Effector memory CD4-positive, alpha-beta T cell (primary cell): Measurements from ENCODE around the gene PRKG1.
"Not testable (repeated sequence)": the region's sequence is repeated elsewhere in the genome, so short reads cannot be mapped to it uniquely, and the experiment has no call there.

Source experiments
- DNase-seq, 3 donors: peaks; one replicate each; pipeline ENCODE4 v3.0.0-alpha.2; 2020
- H3K27ac ChIP-seq: 2 replicates; pipeline ENCODE4 v1.7.0; 2013; ENCODE audit warnings: mild to moderate bottlenecking, low read length, moderate library complexity; ENCODE audit not compliant: insufficient read depth, poor library complexity, severe bottlenecking
- H3K27me3 ChIP-seq: replicated peaks from 2 replicates; pipeline ENCODE4 v1.7.0; 2013; ENCODE audit warnings: mild to moderate bottlenecking, low read length; ENCODE audit not compliant: insufficient read depth, control insufficient read depth, poor library complexity, severe bottlenecking
- H3K36me3 ChIP-seq: 2 replicates; pipeline ENCODE4 v1.7.0; 2013; ENCODE audit warnings: mild to moderate bottlenecking, low read length, moderate library complexity; ENCODE audit not compliant: control insufficient read depth, insufficient read depth
- H3K4me1 ChIP-seq: 2 replicates; pipeline ENCODE4 v1.7.0; 2013; ENCODE audit warnings: low read length, mild to moderate bottlenecking; ENCODE audit not compliant: control insufficient read depth, insufficient read depth, poor library complexity, severe bottlenecking
- H3K4me3 ChIP-seq: 2 replicates; pipeline ENCODE4 v1.7.0; 2013; ENCODE audit warnings: low read length, low read depth, mild to moderate bottlenecking; ENCODE audit not compliant: insufficient read depth, poor library complexity, severe bottlenecking
- H3K9me3 ChIP-seq: 2 replicates; pipeline ENCODE4 v1.7.0; 2013; ENCODE audit warnings: mild to moderate bottlenecking, low read length, moderate library complexity; ENCODE audit not compliant: control insufficient read depth

The PRKG1 gene

DNA sequence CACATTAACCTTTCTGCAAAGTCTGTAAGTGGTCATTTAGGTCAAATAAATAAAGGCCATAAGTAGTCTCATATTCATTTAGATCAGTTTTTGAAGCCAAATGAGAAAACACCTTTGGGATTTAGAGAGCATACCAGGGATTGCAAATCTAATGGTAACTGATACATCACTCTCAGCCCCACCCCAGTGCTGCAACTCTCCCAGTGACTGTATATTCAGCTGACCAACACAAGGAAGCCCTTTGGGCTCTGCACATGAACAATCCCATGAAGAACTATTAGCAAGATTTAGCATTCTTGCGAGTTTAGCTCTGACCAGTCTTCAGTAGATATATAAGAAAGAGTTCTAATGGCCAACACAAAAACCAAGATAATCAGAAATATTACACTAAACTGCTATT is 372.8 kb downstream of the PRKG1 start:
- Histone ChIP-seq H3K36me3 (no peaks in the 10 kb centered on the region), H3K4me3 (no peak overlapping the region), H3K9me3 (no peaks in the 10 kb centered on the region), H3K4me1 (no peaks in the 10 kb centered on the region), H3K27ac (no peak overlapping the region), H3K27me3 (no peaks in the 10 kb centered on the region)
- no peak for DNase-seq

DNA sequence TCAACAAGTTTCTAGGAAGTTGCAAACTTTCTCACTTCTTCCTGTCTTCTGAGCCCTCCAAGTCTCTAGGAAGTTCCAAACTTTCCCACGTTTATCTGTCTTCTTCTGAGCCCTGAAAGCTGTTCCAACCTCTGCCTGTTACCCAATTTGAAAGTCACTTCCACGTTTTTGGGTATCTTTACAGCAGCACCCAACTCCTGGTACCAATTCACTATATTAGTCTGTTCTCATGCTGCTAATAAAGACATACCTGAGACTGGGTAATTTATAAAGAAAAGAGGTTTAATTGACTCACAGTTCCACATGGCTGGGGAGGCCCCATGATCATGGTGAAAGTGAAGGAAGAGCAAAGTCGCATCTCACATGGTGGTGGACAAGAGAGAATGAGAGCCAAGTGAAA is 381.5 kb downstream of the PRKG1 start:
- H3K27ac ChIP-seq, H3K4me3 ChIP-seq, H3K9me3 ChIP-seq, H3K27me3 ChIP-seq, DNase-seq, H3K4me1 ChIP-seq, H3K36me3 ChIP-seq: not testable (repeated sequence)

DNA sequence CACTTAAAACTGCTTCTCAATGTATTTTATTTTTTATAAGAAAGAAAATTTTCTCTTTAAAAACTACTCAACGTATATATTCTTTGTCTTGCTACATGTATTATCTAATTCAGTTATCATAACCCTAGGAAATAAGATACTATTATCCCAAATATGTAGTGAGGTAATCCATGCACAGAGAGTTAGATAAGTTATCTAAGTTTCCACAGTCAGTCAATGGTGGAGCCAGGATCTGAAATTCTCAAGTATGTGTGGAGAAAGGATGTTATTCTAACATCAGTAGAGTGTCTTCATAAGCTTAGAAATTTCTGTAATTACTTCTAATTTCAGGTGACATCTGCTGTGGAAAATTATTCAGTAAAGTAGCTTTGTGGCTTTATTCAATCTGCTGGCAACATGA is 385.2 kb downstream of the PRKG1 start:
- H3K27ac ChIP-seq = no peak overlapping the region
- H3K36me3 ChIP-seq = no peaks in the 10 kb centered on the region
- no peaks in the 10 kb centered on the region for H3K27me3 ChIP-seq
- H3K4me3 ChIP-seq = no peak overlapping the region
- no peaks in the 10 kb centered on the region for H3K9me3 ChIP-seq
- no peak for DNase-seq
- H3K4me1 ChIP-seq = no peaks in the 10 kb centered on the region

DNA sequence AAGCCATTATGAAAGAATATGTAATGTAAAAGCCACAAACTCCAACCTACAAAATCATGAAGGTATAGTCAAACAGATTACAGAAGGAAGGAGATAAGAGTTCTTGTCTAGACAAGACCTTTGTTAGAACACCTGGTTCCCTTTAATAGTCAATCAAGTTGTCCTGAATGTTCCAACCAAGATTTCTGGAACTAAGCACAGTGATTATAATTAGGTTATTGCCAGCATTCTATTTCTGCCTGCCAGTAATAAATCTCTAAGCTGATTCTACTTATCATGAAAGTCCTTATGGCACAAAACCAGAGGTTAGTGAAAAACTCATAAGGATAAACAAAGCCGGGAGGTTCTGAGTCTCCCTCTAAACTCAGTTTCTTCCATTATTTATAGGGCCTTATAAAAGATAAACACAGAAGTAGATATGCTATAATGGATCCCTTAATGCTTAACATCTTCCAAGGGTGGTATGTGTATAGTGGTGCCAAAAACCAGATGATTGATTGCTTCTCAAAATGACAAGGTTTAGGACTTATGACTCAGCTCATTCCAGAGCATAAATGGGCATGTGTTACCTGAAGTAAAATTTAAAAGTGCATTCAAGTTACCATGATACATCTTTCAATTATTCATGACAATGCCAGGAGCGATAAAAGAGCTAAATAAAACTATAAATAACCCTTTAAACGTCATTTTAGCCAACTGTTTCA is 387.9 kb downstream of the PRKG1 start:
- no peak overlapping the region for H3K27ac ChIP-seq
- H3K27me3 ChIP-seq = no peaks in the 10 kb centered on the region
- no peak for DNase-seq
- no peaks in the 10 kb centered on the region for H3K4me1 ChIP-seq
- H3K9me3 ChIP-seq = no peaks in the 10 kb centered on the region
- H3K36me3 ChIP-seq = no peaks in the 10 kb centered on the region
- H3K4me3 ChIP-seq = no peak overlapping the region

- H3K9me3 ChIP-seq = no peaks in the 10 kb centered on the region
- H3K4me1 ChIP-seq = no peaks in the 10 kb centered on the region
- H3K36me3 ChIP-seq = no peaks in the 10 kb centered on the region
- H3K27me3 ChIP-seq = no peaks in the 10 kb centered on the region
- DNase-seq = no peak
- no peak overlapping the region for H3K27ac ChIP-seq
- H3K4me3 ChIP-seq = no peak overlapping the region
Measured at GRCh38 chr10:51468424-51468823, 394.1 kb downstream of the PRKG1 start.

GRCh38 chr10:51469686-51470085 is 395.4 kb downstream of the PRKG1 start:
- no peaks in the 10 kb centered on the region for H3K9me3 ChIP-seq
- no peak overlapping the region for H3K4me3 ChIP-seq

DNA sequence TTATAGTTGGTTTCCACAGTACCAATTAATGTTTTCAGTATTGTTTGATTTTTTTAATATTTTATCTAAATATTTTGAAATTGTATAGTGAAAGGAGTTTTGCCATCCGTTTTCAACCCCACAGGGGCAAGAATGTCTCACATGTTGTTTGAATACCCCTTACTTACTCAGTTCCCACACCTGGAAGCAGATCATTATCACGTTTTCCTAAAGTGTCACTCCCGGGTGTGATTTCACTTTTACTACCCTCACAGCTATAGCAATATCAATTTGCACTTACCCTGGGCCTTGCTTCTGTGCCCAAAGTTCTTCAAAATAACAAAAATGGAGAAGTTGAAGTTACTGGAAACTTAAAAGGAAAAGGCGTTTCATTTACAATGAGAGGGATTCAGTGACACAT is 397.0 kb downstream of the PRKG1 start:
- Histone ChIP-seq H3K27me3 (no peaks in the 10 kb centered on the region), H3K4me3 (no peak overlapping the region), H3K4me1 (no peaks in the 10 kb centered on the region), H3K9me3 (no peaks in the 10 kb centered on the region), H3K27ac (no peak overlapping the region), H3K36me3 (no peaks in the 10 kb centered on the region)
- no peak for DNase-seq

More at GRCh38 chr10:51469686-51470085, 395.4 kb downstream of the PRKG1 start:
- no peak for DNase-seq
- Histone ChIP-seq H3K36me3 (no peaks in the 10 kb centered on the region), H3K27ac (no peak overlapping the region), H3K27me3 (no peaks in the 10 kb centered on the region), H3K4me1 (no peaks in the 10 kb centered on the region)

DNA sequence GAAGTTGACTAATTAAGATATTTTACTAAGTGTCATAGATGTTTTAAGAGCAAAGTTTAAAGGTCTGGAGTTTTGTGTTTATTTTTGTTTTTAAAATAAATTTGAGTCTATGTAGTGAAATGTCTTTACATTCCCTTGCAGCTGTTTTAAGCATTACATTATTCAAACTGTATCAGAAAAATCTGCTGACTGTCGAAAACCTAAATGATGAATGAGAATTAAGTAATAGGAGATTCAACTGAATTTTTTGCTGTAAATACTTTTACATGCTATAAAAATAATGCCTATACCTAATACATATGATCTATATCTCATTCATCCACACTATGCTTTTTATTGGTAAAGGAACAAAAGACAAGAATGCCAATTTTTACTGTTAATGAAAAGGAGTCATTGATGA is 397.9 kb downstream of the PRKG1 start:
- DNase-seq = no peak
- H3K36me3 ChIP-seq = no peaks in the 10 kb centered on the region
- H3K4me1 ChIP-seq = no peaks in the 10 kb centered on the region
- no peak overlapping the region for H3K27ac ChIP-seq
- H3K4me3 ChIP-seq = no peak overlapping the region
- H3K9me3 ChIP-seq = no peaks in the 10 kb centered on the region
- no peaks in the 10 kb centered on the region for H3K27me3 ChIP-seq

DNA sequence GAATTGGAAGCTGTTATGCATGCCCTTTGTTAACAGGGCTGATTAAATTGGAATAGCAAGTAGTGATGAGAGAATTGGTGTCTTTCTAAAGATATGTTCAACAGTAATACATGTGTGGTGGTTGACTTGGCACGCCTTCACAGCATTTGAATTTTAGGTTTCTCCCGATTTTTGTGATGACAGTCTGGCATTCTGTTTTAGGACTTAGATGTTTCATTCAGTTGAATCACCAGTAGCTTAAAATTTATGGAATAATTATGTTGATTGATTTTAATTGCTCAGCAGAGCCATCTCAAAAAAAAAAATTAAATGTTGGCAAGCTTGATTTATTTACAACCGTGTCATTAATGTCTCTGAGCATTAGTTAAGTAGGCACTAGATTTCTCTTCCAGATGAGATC is 405.4 kb downstream of the PRKG1 start:
- Histone ChIP-seq H3K36me3 (no peaks in the 10 kb centered on the region), H3K27me3 (no peaks in the 10 kb centered on the region), H3K27ac (no peak overlapping the region), H3K9me3 (no peaks in the 10 kb centered on the region), H3K4me1 (no peaks in the 10 kb centered on the region), H3K4me3 (no peak overlapping the region)
- no peak for DNase-seq

GRCh38 chr10:51485668-51486067 is 411.4 kb downstream of the PRKG1 start:
- no peak overlapping the region for H3K4me3 ChIP-seq
- no peaks in the 10 kb centered on the region for H3K9me3 ChIP-seq
- H3K27me3 ChIP-seq = no peaks in the 10 kb centered on the region
- H3K4me1 ChIP-seq = no peaks in the 10 kb centered on the region
- no peak overlapping the region for H3K27ac ChIP-seq
- H3K36me3 ChIP-seq = no peaks in the 10 kb centered on the region
- no peak for DNase-seq
